GM04503 (cell line): ENCODE data around the gene RAP1GAP.
"Not testable (repeated sequence)": the region's sequence is repeated elsewhere in the genome, so short reads cannot be mapped to it uniquely, and the experiment has no call there.

Experiments
- DNase-seq: peaks from one replicate; pipeline ENCODE4 v3.0.0-alpha.2; 2012; ENCODE audit warnings: low read depth

RAP1GAP gene

GRCh38 chr1:21644348-21644747, 24.8 kb downstream of the RAP1GAP start:
- no peak for DNase-seq

- DNase-seq: no peak
These were observed 25.5 kb downstream of the RAP1GAP start for GRCh38 chr1:21643624-21644023.

- DNase-seq: no peak
These were observed 27.0 kb downstream of the RAP1GAP start for GRCh38 chr1:21641967-21642739.

- DNase-seq: no peak
These were observed 27.6 kb downstream of the RAP1GAP start for GRCh38 chr1:21641537-21641936.

GRCh38 chr1:21641076-21641475, 28.1 kb downstream of the RAP1GAP start:
- DNase-seq: no peak

GRCh38 chr1:21640653-21641052, 28.5 kb downstream of the RAP1GAP start:
- no peak for DNase-seq

GRCh38 chr1:21639594-21640041, 29.5 kb downstream of the RAP1GAP start:
- DNase-seq: no peak

- no peak for DNase-seq
These were observed 30.4 kb downstream of the RAP1GAP start for GRCh38 chr1:21638531-21639341.

GRCh38 chr1:21637514-21637913, 31.6 kb downstream of the RAP1GAP start:
- DNase-seq: no peak

- DNase-seq: no peak
These were observed 33.1 kb downstream of the RAP1GAP start for GRCh38 chr1:21636029-21636428.

GRCh38 chr1:21634806-21635535, 34.2 kb downstream of the RAP1GAP start:
- no peak for DNase-seq

- no peak for DNase-seq
These were observed 35.0 kb downstream of the RAP1GAP start for GRCh38 chr1:21633992-21634805.

GRCh38 chr1:21633141-21633755, 35.9 kb downstream of the RAP1GAP start:
- DNase-seq: no peak

GRCh38 chr1:21631944-21632887, 36.9 kb downstream of the RAP1GAP start:
- no peak for DNase-seq

- DNase-seq: not testable (repeated sequence)
These were observed 37.6 kb downstream of the RAP1GAP start for GRCh38 chr1:21631590-21631943.

- no peak for DNase-seq
These were observed 38.4 kb downstream of the RAP1GAP start for GRCh38 chr1:21630571-21631343.

GRCh38 chr1:21629971-21630370, 39.2 kb downstream of the RAP1GAP start:
- no peak for DNase-seq

- DNase-seq: no peak
These were observed 40.3 kb downstream of the RAP1GAP start for GRCh38 chr1:21628798-21629393.

- DNase-seq: no peak
These were observed 42.2 kb downstream of the RAP1GAP start for GRCh38 chr1:21626921-21627339.
